ENCODE results near the gene ABCG5.

Gene ABCG5

GRCh38 chr2:43824512-43824911 lies 14.1 kb downstream of the ABCG5 start:
- TF ChIP-seq, protein P1, sequence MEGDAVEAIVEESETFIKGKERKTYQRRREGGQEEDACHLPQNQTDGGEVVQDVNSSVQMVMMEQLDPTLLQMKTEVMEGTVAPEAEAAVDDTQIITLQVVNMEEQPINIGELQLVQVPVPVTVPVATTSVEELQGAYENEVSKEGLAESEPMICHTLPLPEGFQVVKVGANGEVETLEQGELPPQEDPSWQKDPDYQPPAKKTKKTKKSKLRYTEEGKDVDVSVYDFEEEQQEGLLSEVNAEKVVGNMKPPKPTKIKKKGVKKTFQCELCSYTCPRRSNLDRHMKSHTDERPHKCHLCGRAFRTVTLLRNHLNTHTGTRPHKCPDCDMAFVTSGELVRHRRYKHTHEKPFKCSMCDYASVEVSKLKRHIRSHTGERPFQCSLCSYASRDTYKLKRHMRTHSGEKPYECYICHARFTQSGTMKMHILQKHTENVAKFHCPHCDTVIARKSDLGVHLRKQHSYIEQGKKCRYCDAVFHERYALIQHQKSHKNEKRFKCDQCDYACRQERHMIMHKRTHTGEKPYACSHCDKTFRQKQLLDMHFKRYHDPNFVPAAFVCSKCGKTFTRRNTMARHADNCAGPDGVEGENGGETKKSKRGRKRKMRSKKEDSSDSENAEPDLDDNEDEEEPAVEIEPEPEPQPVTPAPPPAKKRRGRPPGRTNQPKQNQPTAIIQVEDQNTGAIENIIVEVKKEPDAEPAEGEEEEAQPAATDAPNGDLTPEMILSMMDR (IDR thresholded peaks at IDR 0.05; ENCODE audit: insufficient read depth, low read depth, low read length, missing control alignments) = no peak

GRCh38 chr2:43823751-43824150 lies 14.9 kb downstream of the ABCG5 start:
- TF ChIP-seq, protein P1 (IDR thresholded peaks at IDR 0.05; ENCODE audit: insufficient read depth, low read depth, low read length, missing control alignments) = no peak
- no peak for DNase-seq (ENCODE audit: low read depth)
- H3K4me3 ChIP-seq (ENCODE audit: low read length) = no peak overlapping the region

More at GRCh38 chr2:43824512-43824911, 14.1 kb downstream of the ABCG5 start:
- DNase-seq (ENCODE audit: low read depth) = no peak
- H3K4me3 ChIP-seq (ENCODE audit: low read length) = no peak overlapping the region

- TF ChIP-seq, protein P1 (IDR thresholded peaks at IDR 0.05; ENCODE audit: insufficient read depth, low read depth, low read length, missing control alignments) = no peak
- no peak for DNase-seq (ENCODE audit: low read depth)
Measured at GRCh38 chr2:43822839-43823238, 15.8 kb downstream of the ABCG5 start.

GRCh38 chr2:43819491-43820163 lies 19.0 kb downstream of the ABCG5 start:
- DNase-seq (ENCODE audit: low read depth) = no peak
- no peak overlapping the region for H3K4me3 ChIP-seq (ENCODE audit: low read length)
- TF ChIP-seq, protein P1 (IDR thresholded peaks at IDR 0.05; ENCODE audit: insufficient read depth, low read depth, low read length, missing control alignments) = no peak

More at GRCh38 chr2:43822839-43823238, 15.8 kb downstream of the ABCG5 start:
- no peak overlapping the region for H3K4me3 ChIP-seq (ENCODE audit: low read length)

- TF ChIP-seq, protein P1 (IDR thresholded peaks at IDR 0.05; ENCODE audit: insufficient read depth, low read depth, low read length, missing control alignments) = no peak
- DNase-seq (ENCODE audit: low read depth) = peak; percentile 51
- no peak overlapping the region for H3K4me3 ChIP-seq (ENCODE audit: low read length)
Measured at GRCh38 chr2:43818761-43819160, 19.9 kb downstream of the ABCG5 start.

DNA sequence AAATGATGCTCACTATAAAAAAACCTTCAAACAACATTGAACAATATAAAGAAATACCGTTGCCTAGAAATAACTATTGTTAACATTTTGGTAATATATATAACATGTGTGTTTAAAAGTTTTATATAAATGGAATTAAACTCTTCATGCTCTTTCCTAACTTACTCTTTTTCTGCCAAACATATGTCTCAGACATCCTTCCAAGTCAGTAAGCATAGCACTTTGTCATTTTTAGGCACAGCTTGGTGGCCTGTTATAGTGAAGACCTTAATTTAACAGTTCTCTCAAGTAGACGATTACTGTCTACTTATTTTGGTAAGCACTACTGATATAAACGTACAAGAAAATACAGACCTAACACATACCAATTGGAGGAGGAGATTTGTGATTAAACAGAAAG lies 23.9 kb downstream of the ABCG5 start:
- TF ChIP-seq, protein P1 (IDR thresholded peaks at IDR 0.05; ENCODE audit: insufficient read depth, low read depth, low read length, missing control alignments) = no peak
- no peak for DNase-seq (ENCODE audit: low read depth)
- no peak overlapping the region for H3K4me3 ChIP-seq (ENCODE audit: low read length)

GRCh38 chr2:43812947-43813346 lies 25.7 kb downstream of the ABCG5 start:
- no peak for DNase-seq (ENCODE audit: low read depth)
- no peak overlapping the region for H3K4me3 ChIP-seq (ENCODE audit: low read length)
- TF ChIP-seq, protein P1 (IDR thresholded peaks at IDR 0.05; ENCODE audit: insufficient read depth, low read depth, low read length, missing control alignments) = no peak

Data from epithelial cell of esophagus (primary cell).